Astrocyte of the spinal cord (primary cell): ENCODE data around the gene YIF1A.

Experiments used
- DNase-seq: peaks from one replicate; pipeline ENCODE4 v3.0.0; 2011; ENCODE audit warnings: low read depth, low spot score
- H3K4me3 ChIP-seq: 2 replicates; pipeline ENCODE4 v1.5.1; 2011; ENCODE audit warnings: low read depth, mild to moderate bottlenecking, low read length, moderate library complexity
- in situ Hi-C: cut with HindIII; loops from 2 replicates; pipeline ENCODE4 v1.10.0; 2017; ENCODE audit warnings: low sequenced_read_pairs
- TF ChIP-seq, protein P1 (sequence below): IDR thresholded peaks from 2 replicates; pipeline ENCODE4 v1.5.1; 2012; ENCODE audit warnings: low read depth, mild to moderate bottlenecking, low read length, inconsistent platforms

Gene YIF1A

DNA sequence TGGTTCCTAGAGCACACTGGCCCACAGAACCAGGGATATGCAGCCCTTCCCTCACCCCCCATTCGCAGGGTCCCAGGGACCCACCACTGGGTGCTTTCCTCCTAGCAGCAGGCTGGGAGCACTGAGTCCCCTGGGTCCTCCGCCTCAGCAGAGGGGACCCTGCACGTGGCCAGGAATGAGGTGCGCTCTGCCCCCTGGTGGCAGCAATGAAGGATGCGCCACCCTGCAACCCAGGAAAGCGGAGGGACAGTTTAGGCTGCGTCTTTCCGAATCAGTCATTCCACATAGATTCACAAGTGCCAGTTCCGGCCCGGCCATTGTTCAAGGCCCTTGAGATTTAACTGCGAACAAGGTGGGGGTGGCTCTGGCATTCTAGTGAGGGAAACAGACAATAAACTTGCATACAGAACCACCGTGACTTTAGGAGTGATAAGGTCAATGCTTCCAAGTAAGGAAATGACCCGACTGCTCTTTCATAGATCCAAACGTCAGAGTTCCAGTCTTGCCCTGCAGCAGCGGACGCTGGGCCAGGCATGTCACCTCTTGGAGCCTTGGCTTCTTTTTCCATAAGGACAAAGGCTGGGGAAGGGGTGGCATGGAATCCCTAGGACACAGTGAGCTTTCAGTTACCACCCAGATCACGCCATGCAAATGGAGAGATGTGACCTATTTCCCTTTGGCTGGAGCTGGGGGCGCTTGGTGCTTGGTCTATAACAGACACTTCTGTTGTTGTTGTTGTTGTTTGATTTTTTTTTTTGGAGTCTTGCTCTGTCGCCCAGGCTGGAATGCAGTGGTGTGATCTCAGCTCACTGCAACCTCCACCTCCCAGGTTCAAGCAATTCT is 39.6 kb upstream of the YIF1A start:
- DNase-seq = peak; percentile 63
- H3K4me3 ChIP-seq = no peak overlapping the region
- in situ Hi-C loops = no loop called here
- TF ChIP-seq, protein P1, sequence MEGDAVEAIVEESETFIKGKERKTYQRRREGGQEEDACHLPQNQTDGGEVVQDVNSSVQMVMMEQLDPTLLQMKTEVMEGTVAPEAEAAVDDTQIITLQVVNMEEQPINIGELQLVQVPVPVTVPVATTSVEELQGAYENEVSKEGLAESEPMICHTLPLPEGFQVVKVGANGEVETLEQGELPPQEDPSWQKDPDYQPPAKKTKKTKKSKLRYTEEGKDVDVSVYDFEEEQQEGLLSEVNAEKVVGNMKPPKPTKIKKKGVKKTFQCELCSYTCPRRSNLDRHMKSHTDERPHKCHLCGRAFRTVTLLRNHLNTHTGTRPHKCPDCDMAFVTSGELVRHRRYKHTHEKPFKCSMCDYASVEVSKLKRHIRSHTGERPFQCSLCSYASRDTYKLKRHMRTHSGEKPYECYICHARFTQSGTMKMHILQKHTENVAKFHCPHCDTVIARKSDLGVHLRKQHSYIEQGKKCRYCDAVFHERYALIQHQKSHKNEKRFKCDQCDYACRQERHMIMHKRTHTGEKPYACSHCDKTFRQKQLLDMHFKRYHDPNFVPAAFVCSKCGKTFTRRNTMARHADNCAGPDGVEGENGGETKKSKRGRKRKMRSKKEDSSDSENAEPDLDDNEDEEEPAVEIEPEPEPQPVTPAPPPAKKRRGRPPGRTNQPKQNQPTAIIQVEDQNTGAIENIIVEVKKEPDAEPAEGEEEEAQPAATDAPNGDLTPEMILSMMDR = peak; percentile 92

DNA sequence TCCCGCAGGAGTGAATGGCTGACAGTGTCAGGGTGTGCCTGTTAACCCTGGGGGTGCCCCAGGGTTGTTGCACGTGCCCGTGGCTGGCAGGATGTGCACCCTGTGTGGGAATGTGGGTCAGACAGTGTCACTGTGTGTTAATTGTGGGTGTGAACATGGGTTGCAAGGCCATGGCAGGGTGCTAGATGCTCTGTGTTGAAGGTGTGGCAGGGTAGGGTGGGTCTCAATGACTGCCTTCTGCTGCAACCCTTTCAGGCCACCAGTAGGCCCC is 39.0 kb upstream of the YIF1A start:
- H3K4me3 ChIP-seq = no peak overlapping the region
- in situ Hi-C loops = no loop called here
- TF ChIP-seq, protein P1 = no peak
- DNase-seq = no peak

DNA sequence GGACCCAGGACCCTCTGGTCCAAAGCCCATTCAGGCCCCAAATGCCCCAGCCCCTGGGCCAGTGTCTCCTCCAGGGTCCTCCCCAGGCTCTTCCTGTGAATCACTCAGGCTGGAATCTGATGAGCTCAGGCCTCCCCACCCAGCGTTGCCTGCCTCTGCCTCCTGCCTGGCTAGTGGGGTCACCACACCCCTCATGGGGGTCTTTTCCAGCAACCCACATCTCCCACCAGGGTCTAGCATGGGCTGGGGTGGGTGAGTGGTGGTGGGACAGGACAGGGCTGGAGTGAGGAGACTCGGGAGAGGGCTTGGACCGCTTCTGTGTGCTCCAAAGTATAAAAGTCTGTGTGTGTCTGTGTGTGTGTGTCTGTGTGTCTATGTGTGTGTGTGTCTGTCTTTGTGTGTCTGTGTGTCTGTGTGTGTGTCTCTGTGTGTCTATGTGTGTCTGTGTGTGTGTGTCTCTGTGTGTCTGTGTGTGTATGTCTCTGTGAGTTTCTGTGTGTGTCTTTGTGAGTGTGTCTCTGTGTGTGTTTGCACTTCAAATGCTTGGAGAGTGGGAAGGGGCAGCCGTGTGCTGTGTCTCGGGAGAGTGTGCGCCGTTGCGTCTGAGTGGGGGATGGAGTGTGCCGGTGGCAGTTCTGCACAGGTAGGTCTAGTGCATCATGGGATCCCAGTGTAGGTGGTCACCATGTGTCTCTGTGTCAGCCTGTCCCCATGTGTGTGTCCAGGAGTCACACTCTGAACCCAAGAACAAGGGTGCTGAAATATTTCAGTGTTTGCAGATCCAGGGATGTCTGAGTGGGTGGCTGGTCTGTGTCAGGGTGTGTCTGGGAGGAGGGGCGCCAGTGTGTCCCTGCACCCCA is 38.5 kb upstream of the YIF1A start:
- peak; percentile 71 for DNase-seq
- no peak overlapping the region for H3K4me3 ChIP-seq
- TF ChIP-seq, protein P1 = no peak
- in situ Hi-C loops = no loop called here

DNA sequence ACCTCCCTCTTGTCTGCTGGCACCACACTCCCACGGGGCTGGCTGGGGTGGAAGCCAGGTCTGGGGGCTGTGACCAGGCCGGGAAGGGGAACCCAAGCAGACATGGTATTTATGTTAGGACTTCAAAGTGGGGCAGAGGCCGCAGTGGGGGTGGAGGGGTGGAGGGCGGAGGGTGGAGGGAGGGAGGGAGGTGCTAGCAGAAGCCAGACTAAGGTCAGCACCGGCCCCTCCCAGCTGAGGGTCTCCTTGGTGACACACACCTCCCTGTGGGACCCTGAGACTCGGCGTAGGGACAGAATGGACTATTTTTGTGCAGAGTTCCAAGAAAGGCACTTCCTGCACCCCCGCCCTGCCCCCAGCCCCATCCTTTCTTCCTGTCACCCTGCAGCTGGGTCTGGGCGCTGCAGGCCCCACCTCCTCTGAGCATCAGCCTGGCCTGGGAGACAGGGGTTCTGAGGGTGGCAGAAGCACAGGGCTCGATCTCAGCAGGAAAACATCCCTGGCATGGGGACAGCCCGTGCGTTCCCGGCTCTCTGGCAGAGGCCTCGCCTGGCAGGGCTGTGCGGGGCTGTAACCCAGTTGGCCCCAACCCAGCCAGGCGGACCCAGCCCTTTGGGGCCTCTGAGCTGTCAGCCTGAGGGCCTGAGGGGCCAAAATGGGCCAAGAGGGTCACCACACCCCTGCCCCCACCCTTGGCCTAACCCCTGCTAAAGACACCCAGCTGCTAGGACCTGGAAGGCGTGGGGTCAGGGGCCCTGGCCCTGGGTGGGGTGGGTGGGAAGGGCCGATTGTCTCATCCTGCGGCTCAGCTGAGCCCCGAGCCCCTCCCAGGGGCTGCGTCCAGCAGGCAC is 37.5 kb upstream of the YIF1A start:
- H3K4me3 ChIP-seq = no peak overlapping the region
- peak; percentile 37 for DNase-seq
- in situ Hi-C loops = no loop called here
- TF ChIP-seq, protein P1 = no peak

DNA sequence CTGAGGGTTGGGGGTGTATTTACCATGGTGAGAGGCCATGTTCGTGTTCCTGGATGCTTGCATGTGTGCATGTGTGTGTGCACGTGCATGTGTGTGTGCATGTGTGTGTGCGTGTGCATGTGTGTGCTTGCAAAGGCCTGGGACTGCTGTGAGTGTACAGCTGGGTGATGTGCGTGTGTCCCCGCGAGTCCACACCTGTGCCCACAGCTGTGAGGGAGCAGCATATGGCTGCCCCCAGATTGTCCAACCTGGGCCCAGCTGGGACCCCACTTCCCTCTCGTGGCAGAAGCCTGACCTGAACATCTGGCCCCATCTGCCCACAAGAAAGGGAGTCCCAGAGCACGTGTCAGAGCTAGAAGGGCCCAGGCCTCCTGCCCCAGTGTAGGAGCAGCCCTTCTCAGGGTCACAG is 36.3 kb upstream of the YIF1A start:
- no peak for DNase-seq
- no peak overlapping the region for H3K4me3 ChIP-seq
- in situ Hi-C loops = no loop called here
- TF ChIP-seq, protein P1 = no peak

DNA sequence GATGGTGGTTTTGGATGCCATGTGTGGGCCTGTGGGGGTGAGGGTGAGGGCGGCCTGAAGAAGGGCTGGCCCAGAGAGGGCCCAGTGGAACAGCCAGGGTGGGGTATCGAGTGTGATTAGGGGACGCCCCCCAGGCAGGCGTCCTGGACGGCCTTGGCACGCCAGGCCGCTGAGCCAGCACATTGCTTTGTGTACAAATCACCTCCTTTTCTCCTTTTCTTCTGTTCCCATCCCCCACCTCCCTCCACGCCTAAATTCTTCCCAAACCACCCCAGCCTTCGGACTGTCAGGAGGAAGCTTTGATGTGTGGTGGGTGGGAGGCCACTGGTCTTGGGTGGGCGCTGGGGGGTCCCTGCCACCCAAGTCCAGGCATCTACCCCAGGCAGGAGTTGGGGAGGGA is 35.7 kb upstream of the YIF1A start:
- TF ChIP-seq, protein P1 = no peak
- no peak overlapping the region for H3K4me3 ChIP-seq
- in situ Hi-C loops = no loop called here
- DNase-seq = peak; percentile 40
